Vagina (tissue), 2 donors: Measurements from ENCODE around the gene COL6A1. TPM values are rescaled to one million over a fixed set of nuclear protein-coding genes. Genes with fewer than 3 reads are reported as not detected.
A peak's percentile ranks its signal among the peaks of the same experiment; 100 is the strongest.

Experiments
- DNase-seq, 2 donors: peaks; one replicate each; pipeline ENCODE4 v3.0.0-alpha.2; 2017; ENCODE audit errors: extremely low spot score in 2 of 2
- H3K27ac ChIP-seq: fragments of 200-600 bp; sonication (generic); one replicate; pipeline ENCODE4 v1.5.1; 2019
- H3K27me3 ChIP-seq: fragments of 200-600 bp; sonication (generic); one replicate; pipeline ENCODE4 v1.5.1; 2019
- H3K36me3 ChIP-seq, 2 donors: fragments of 200-600 bp; sonication (generic); one replicate each; pipeline ENCODE4 v1.5.1; 2017 to 2019
- H3K4me1 ChIP-seq: fragments of 200-600 bp; sonication (generic); one replicate; pipeline ENCODE4 v1.5.1; 2019
- H3K4me3 ChIP-seq, 2 donors: fragments of 200-600 bp; sonication (generic); 1 replicate in 1 of 2; 2 replicates in 1 of 2; pipeline ENCODE4 v1.5.1; 2016 to 2019
- H3K9me3 ChIP-seq: fragments of 200-600 bp; sonication (generic); one replicate; pipeline ENCODE4 v1.5.1; 2019
- CTCF ChIP-seq, 3 experiments: fragments of 450-650 bp in 2 of 3; fragments of 200-600 bp in 1 of 3; sonication (generic) in 1 of 3; IDR thresholded peaks; one replicate each; pipeline ENCODE4 v1.5.1; 2017 to 2019; ENCODE audit warnings: antibody characterized with exemption in 3 of 3, mild to moderate bottlenecking in 2 of 3, moderate library complexity in 2 of 3
- POLR2A ChIP-seq, 2 donors: fragments of 450-650 bp; IDR thresholded peaks; one replicate each; pipeline ENCODE4 v1.6.1; 2017; ENCODE audit warnings: antibody characterized with exemption in 2 of 2, mild to moderate bottlenecking in 2 of 2, moderate library complexity in 2 of 2
- POLR2AphosphoS5 ChIP-seq, 2 donors: sonication (generic); formaldehyde crosslinking; IDR thresholded peaks; one replicate each; pipeline ENCODE4 v1.9.0; 2017; ENCODE audit warnings: antibody characterized with exemption in 2 of 2, mild to moderate bottlenecking in 2 of 2, low read depth in 1 of 2; ENCODE audit not compliant: insufficient read depth in 1 of 2
- intact Hi-C: fragments of 100-400 bp; cut with DNase I; formaldehyde crosslinking; loops from one replicate; pipeline ENCODE4 v1.15.1; 2023
- total RNA-seq: library from RNA; depleted of rRNA; stranded (reverse); fragments of >200 nt; gene quantifications from one replicate; pipeline ENCODE4 v1.2.3, GENCODE V29; 2016

Gene COL6A1
- total RNA-seq, 1 donor from 2014 or later = 520 TPM

DNA sequence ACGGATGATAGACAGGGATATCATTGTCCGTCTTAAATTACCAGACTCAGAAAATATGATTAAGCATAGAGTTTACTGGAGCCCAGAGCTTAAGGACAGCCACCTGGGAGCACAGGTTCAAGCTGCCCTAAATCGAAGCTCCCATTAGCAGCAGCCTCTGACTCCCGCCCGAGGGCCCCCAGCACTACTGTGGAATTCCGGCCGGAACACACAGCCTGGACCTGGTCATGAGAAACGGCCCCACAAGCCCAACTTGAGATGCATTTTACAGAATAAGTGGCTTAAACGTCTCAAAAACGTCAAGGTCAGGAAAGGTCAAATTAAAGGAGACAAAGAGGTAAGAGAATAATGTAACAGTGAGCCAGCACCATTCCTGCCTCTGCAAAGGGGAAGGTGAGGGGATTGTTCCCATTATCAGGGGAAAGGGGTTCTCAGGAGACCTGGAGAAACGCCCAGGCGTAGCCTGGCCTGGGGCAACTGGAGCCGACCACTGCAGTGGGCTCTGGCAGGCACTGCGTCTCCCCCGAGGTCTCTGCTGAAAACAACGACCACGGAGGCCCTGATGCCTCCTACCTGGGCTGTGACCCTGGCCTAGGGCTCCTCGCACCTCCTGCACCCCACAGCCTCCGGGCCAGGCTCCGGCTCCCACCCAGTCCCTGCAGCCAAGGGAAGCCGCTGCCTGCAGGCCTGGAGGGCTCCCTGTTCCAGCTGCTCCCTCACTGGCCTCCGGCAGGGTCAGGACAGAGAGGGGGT lies 11.5 kb upstream of the COL6A1 start:
- H3K27me3 ChIP-seq = no peaks in the 10 kb centered on the region
- DNase-seq = no peak
- no peak overlapping the region for H3K4me3 ChIP-seq
- peak overlapping the region; percentile 93 for H3K27ac ChIP-seq
- H3K36me3 ChIP-seq = no peaks in the 10 kb centered on the region
- peaks cover 49% of the 10 kb centered on the region for H3K4me1 ChIP-seq
- intact Hi-C loops = loop anchor here (5.0 to 10.0 kb wide), 3 partner anchors 142 to 355 kb away; partner anchors contain the start of genes C21orf58, LSS and PCNT
- no peaks in the 10 kb centered on the region for H3K9me3 ChIP-seq
- no peak for TF ChIP-seq CTCF (IDR thresholded peaks at IDR 0.05)
- no peak for TF ChIP-seq POLR2A (IDR thresholded peaks at IDR 0.05)
- TF ChIP-seq POLR2AphosphoS5 (IDR thresholded peaks at IDR 0.05; ENCODE audit: insufficient read depth in 1 of 2, low read depth in 1 of 2) = no peak

GRCh38 chr21:45970674-45971615 lies 10.6 kb upstream of the COL6A1 start:
- H3K4me1 ChIP-seq = peaks cover 58% of the 10 kb centered on the region

GRCh38 chr21:45971616-45972352 lies 9.8 kb upstream of the COL6A1 start:
- no peaks in the 10 kb centered on the region for H3K27me3 ChIP-seq
- H3K9me3 ChIP-seq = no peaks in the 10 kb centered on the region
- H3K4me3 ChIP-seq = peak overlapping the region; percentile 47 to 61
- peak overlapping the region; percentile 93 for H3K27ac ChIP-seq
- TF ChIP-seq CTCF (IDR thresholded peaks at IDR 0.05) (no peak), POLR2A (IDR thresholded peaks at IDR 0.05) (no peak), POLR2AphosphoS5 (IDR thresholded peaks at IDR 0.05; ENCODE audit: insufficient read depth in 1 of 2, low read depth in 1 of 2) (peak in 1 of 2 donors; percentile 67)
- no peak for DNase-seq
- H3K4me1 ChIP-seq = peaks cover 58% of the 10 kb centered on the region
- intact Hi-C loops = loop anchor here (5.0 to 10.0 kb wide), 3 partner anchors 141 to 353 kb away; partner anchors contain the start of genes C21orf58, LSS and PCNT
- no peaks in the 10 kb centered on the region for H3K36me3 ChIP-seq

More at GRCh38 chr21:45970674-45971615, 10.6 kb upstream of the COL6A1 start:
- Histone ChIP-seq H3K9me3 (no peaks in the 10 kb centered on the region), H3K27me3 (no peaks in the 10 kb centered on the region), H3K27ac (peak overlapping the region; percentile 93), H3K36me3 (no peaks in the 10 kb centered on the region), H3K4me3 (no peak overlapping the region)
- TF ChIP-seq POLR2A (IDR thresholded peaks at IDR 0.05) (no peak), CTCF (IDR thresholded peaks at IDR 0.05) (peak; percentile 84 to 93 (median 88)), POLR2AphosphoS5 (IDR thresholded peaks at IDR 0.05; ENCODE audit: insufficient read depth in 1 of 2, low read depth in 1 of 2) (peak in 1 of 2 donors; percentile 42)
- DNase-seq = no peak
- intact Hi-C loops = loop anchor here (5.0 to 10.0 kb wide), 3 partner anchors 141 to 354 kb away; partner anchors contain the start of genes C21orf58, LSS and PCNT

DNA sequence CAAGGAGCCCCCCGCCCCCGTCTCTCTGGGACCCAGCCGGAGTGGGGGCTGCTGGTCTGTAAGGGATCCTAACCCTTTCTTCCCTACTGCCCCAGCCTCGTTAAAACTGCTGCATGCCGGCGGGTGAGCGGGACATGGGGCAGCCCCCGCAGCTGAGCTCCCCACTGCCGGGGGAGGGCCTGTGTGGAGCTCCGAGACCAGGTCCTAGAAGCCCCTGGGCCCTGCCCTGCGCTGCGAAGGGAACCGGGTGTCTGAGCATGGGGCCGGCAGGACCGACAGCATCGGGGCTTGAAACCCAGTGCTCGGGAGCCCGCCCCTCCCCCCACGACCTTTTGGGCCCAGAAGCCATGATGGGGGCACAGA lies 9.2 kb upstream of the COL6A1 start:
- H3K27me3 ChIP-seq = no peaks in the 10 kb centered on the region
- H3K9me3 ChIP-seq = no peaks in the 10 kb centered on the region
- no peak for TF ChIP-seq POLR2A (IDR thresholded peaks at IDR 0.05)
- no peak for TF ChIP-seq POLR2AphosphoS5 (IDR thresholded peaks at IDR 0.05; ENCODE audit: insufficient read depth in 1 of 2, low read depth in 1 of 2)
- TF ChIP-seq CTCF (IDR thresholded peaks at IDR 0.05) = no peak
- peak overlapping the region; percentile 93 for H3K27ac ChIP-seq
- H3K4me3 ChIP-seq = peak overlapping the region; percentile 47 to 61
- DNase-seq = no peak
- peaks cover 58% of the 10 kb centered on the region for H3K4me1 ChIP-seq
- no peaks in the 10 kb centered on the region for H3K36me3 ChIP-seq
- intact Hi-C loops = loop anchor here (5.0 to 10.0 kb wide), 3 partner anchors 140 to 352 kb away; partner anchors contain the start of genes C21orf58, LSS and PCNT
